ENCODE measurements around the gene TMEM140. TPM values are rescaled to one million over a fixed set of nuclear protein-coding genes. Genes with fewer than 3 reads are reported as not detected.
A peak's percentile ranks its signal among the peaks of the same experiment; 100 is the strongest.
"Not testable (repeated sequence)": the region's sequence is repeated elsewhere in the genome, so short reads cannot be mapped to it uniquely, and the experiment has no call there.

TMEM140 gene
- total and polyA plus RNA-seq, 9 of the 15 experiments (the other 6 are each of a cell fraction or from before 2014, with no cell fraction given): 0.03 to 0.82 (median 0.23) TPM

GRCh38 chr7:135171581-135172291 lies 23.9 kb downstream of the TMEM140 start:
- TF ChIP-seq USF1 (CRISPR knock-in tag; IDR thresholded peaks at IDR 0.05) (0 out of 2 replicates have a peak, but pooled peaks have one; percentile 28), CEBPG (CRISPR knock-in tag; IDR thresholded peaks at IDR 0.05) (peak; percentile 62), CEBPG (tag; conservative IDR thresholded peaks at IDR 0.05 in 1 of 2, IDR thresholded peaks at IDR 0.05 in 1 of 2) (0 out of 4 replicates have a peak, but pooled peaks of 1 of the 2 experiments have one; percentile 10), CEBPB (tag; IDR thresholded peaks at IDR 0.05) (peak; percentile 69; the same call in 1 of the 2 replicates)
- H3K4me1 ChIP-seq (replicated peaks in 1 of 2; ENCODE audit: control insufficient read depth in 2 of 2, insufficient read depth in 2 of 2, low read length in 2 of 2): peaks cover 15 to 25% of the 10 kb centered on the region in 2 experiments; a peak in 4 of 5 replicates
- in situ Hi-C loops (cut with MboI); ATAC-seq; H3K4me3 ChIP-seq; DNase-seq (ENCODE audit: extremely low read depth in 1 of 4, low spot score in 3 of 4); H3K9me1 ChIP-seq (ENCODE audit: control insufficient read depth, insufficient read depth, low read length); BruUV-seq (replicated peaks); H3K27me3 ChIP-seq (ENCODE audit: control insufficient read depth in 2 of 2, insufficient read depth in 2 of 2, low read length in 2 of 2); FAIRE-seq; H3K9me3 ChIP-seq (replicated peaks; ENCODE audit: control insufficient read depth, insufficient read depth, low read depth, low read length); H3K4me2 ChIP-seq (ENCODE audit: insufficient read depth, low read length); H3K27ac ChIP-seq (ENCODE audit: extremely low read depth, low read depth, low read length); H4K20me1 ChIP-seq (replicated peaks; ENCODE audit: control insufficient read depth, insufficient read depth, low read length); H3K9ac ChIP-seq (ENCODE audit: insufficient read depth in 1 of 2, low read depth in 2 of 2, low read length in 2 of 2): not testable (repeated sequence)
- intact Hi-C loops (cut with micrococcal nuclease): loop anchor here (5.0 to 10.0 kb wide), 4 partner anchors 297 to 539 kb away; partner anchors contain the start of gene BPGM
- peak overlapping the region; percentile 60 for H2AFZ ChIP-seq (ENCODE audit: low read depth, low read length)
- 91% methylated on average over 16 of the region's 19 CpGs for WGBS (ENCODE audit: insufficient coverage, low coverage, missing lambda C conversion rate)
- CTCF ChIA-PET (ENCODE audit: low intra/inter-chr PET ratio): interaction anchor here (0.7 kb wide), 1 partner anchor 539 kb away, joined by 3 read pairs; no protein-coding TSS in a partner anchor
- H3K79me2 ChIP-seq (ENCODE audit: control insufficient read depth, insufficient read depth, low read length): peaks cover 33% of the 10 kb centered on the region
- POLR2A ChIA-PET: interaction anchor here (1.8 kb wide), 1 partner anchor 8 kb away, joined by 10 read pairs; no protein-coding TSS in a partner anchor
- peaks cover 22% of the 10 kb centered on the region for H3K36me3 ChIP-seq (ENCODE audit: control insufficient read depth, insufficient read depth, low read length)

- 34% methylated on average over 4 of the region's 4 CpGs for WGBS (ENCODE audit: insufficient coverage, low coverage, missing lambda C conversion rate)
- BruUV-seq (replicated peaks); H3K4me3 ChIP-seq; CTCF ChIA-PET (ENCODE audit: low intra/inter-chr PET ratio); H3K4me2 ChIP-seq (ENCODE audit: insufficient read depth, low read length); H3K9ac ChIP-seq (ENCODE audit: insufficient read depth in 1 of 2, low read depth in 2 of 2, low read length in 2 of 2); H3K9me1 ChIP-seq (ENCODE audit: control insufficient read depth, insufficient read depth, low read length); H4K20me1 ChIP-seq (replicated peaks; ENCODE audit: control insufficient read depth, insufficient read depth, low read length); FAIRE-seq; H3K9me3 ChIP-seq (replicated peaks; ENCODE audit: control insufficient read depth, insufficient read depth, low read depth, low read length); ATAC-seq; in situ Hi-C loops (cut with MboI); DNase-seq (ENCODE audit: extremely low read depth in 1 of 4, low spot score in 3 of 4); H3K27me3 ChIP-seq (ENCODE audit: control insufficient read depth in 2 of 2, insufficient read depth in 2 of 2, low read length in 2 of 2); H2AFZ ChIP-seq (ENCODE audit: low read depth, low read length); H3K36me3 ChIP-seq (ENCODE audit: control insufficient read depth, insufficient read depth, low read length); H3K27ac ChIP-seq (ENCODE audit: extremely low read depth, low read depth, low read length): not testable (repeated sequence)
- POLR2A ChIA-PET: interaction anchor here (0.6 to 2.4 kb wide), 4 partner anchors 9 to 530 kb away, joined by 3 to 8 read pairs (median 3); no protein-coding TSS in a partner anchor
- Histone ChIP-seq H3K79me2 (ENCODE audit: control insufficient read depth, insufficient read depth, low read length) (peaks cover 16% of the 10 kb centered on the region), H3K4me1 (replicated peaks in 1 of 2; ENCODE audit: control insufficient read depth in 2 of 2, insufficient read depth in 2 of 2, low read length in 2 of 2) (peaks cover 8 to 18% of the 10 kb centered on the region in 2 experiments; a peak in 4 of 5 replicates)
- intact Hi-C loops (cut with micrococcal nuclease): loop anchor here (5.0 to 10.0 kb wide), 4 partner anchors 299 to 542 kb away; partner anchors contain the start of gene BPGM
Observed at GRCh38 chr7:135173916-135174315, 26.0 kb downstream of the TMEM140 start.

Data from K562 (cell line).